GM12872 (cell line): Measurements from ENCODE around the gene PIPOX.

Source experiments
- TF ChIP-seq, protein P1 (sequence below): IDR thresholded peaks from 3 replicates; pipeline ENCODE4 v1.5.1; 2011; ENCODE audit warnings: low read depth, mild to moderate bottlenecking, low read length, moderate library complexity; ENCODE audit not compliant: insufficient read depth

The PIPOX gene

GRCh38 chr17:29021226-29021625, 21.7 kb upstream of the PIPOX start:
- TF ChIP-seq, protein P1, sequence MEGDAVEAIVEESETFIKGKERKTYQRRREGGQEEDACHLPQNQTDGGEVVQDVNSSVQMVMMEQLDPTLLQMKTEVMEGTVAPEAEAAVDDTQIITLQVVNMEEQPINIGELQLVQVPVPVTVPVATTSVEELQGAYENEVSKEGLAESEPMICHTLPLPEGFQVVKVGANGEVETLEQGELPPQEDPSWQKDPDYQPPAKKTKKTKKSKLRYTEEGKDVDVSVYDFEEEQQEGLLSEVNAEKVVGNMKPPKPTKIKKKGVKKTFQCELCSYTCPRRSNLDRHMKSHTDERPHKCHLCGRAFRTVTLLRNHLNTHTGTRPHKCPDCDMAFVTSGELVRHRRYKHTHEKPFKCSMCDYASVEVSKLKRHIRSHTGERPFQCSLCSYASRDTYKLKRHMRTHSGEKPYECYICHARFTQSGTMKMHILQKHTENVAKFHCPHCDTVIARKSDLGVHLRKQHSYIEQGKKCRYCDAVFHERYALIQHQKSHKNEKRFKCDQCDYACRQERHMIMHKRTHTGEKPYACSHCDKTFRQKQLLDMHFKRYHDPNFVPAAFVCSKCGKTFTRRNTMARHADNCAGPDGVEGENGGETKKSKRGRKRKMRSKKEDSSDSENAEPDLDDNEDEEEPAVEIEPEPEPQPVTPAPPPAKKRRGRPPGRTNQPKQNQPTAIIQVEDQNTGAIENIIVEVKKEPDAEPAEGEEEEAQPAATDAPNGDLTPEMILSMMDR, result no peak

DNA sequence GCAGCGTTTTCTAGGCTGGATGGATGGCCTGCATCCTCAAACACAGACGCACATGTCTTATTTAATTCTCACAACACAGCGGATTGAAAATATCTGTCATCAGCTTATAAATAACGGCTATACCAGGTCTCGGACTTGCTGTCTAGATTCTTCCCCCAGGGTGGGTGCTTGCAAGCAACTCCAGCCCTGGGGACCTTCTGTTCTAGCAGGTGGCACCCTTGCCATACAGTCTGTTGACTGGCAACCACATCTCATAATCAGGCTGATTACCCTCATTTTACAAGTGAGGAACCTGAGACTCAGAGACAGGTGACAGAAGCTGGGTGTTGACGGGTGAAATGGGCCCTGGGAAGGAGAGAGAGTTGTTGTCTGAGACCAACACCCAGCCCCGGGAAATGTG, 20.9 kb upstream of the PIPOX start:
- TF ChIP-seq, protein P1, result no peak

GRCh38 chr17:29024316-29024952, 18.5 kb upstream of the PIPOX start:
- TF ChIP-seq, protein P1, result no peak

- TF ChIP-seq, protein P1, result no peak
Observed at GRCh38 chr17:29031488-29031887, 11.5 kb upstream of the PIPOX start.

DNA sequence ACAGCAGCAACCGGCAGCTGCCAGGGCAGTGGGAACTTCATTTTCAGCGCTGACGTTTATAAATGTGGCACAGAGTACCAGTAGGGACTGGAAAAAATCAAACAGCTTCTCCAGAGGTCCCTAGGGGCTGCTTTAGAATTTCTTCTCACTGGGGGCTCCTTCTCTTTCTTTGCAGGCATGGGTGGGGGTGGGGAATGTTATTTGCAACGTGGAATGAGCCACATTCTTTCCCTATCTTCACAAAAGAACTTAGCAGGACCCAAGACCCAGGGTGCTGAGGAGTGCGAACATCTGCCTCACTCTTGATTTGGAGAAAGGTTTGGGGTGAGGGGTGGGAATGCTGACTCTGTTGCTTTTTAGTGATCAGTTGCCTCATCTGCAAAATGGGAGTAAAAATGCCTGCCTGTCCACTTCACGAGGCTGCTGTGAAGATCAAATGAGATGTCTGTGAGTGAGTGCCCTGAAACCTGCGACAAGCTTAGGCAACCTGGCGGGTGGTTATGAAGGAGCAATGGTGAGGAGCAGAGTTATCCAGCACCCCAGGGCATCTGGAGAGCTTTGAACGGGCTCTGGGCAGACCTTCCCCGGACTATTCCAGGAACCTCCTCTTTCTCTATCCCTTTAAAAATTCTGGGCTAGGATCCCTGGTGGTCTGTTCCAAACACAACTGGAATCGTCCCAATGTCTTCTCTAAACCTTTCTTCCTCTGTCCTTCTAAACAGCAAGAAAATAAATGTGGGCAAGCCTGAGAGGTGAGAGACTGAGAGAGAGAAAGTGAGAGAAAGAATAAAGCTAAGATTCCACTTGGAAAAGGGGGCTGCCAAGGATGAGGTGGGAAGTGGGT, 10.7 kb upstream of the PIPOX start:
- TF ChIP-seq, protein P1, result no peak

DNA sequence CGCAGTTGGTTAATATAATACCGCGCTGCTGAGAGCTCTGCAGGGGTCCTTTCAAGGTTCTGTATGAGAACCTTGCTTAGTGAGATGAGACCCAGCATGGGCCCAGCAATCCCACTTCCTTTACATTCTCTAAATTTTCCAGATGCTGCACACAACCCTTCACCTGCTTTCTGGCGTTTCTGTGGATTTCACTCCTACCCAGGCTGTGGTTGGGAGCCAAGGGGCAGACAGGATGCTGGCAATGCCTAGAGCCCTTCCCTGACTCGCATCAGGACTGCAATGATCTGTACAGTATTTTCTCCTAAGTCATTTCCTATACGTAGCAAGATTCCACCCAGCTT, 10.1 kb upstream of the PIPOX start:
- TF ChIP-seq, protein P1, result no peak

DNA sequence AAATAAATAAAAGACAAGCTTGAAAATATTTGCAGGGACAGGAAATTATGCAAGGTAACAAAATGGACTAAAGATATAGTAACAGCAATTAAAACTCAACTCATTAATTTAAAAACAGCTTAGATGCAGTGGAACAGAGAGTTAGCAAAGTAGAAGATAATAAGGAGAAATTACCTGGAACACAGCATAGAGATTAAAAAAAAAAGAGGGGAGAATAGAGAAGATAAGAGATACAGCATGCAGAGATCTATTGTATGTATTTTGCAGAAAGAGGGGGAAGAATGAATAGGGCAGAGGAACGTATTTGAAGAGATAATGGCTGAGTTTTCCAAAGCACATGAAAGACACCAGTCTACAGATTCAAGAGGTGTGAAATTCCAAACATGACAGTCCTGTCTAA, 8.4 kb upstream of the PIPOX start:
- TF ChIP-seq, protein P1, result no peak
